ENCODE measurements around the gene ZNF414.

DNA sequence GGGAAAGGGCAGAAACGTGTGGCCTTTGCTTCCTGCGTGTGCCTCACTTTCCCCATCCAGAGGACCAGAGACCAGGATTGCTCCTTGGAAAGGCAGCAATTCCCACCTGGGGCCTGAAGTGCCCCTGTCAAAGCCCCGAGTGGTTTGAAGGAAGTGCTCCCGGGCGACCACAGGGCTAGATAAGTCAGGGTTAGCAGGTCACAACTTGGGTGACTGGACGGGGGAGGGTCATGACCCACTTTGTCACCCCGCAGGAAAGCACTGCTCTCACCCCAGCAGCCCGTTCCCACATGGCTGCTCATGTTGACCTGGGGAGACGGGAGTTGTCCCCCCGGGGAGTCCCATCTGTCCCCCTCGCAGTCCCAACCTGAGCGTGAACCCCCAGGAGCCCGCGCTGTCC lies 12.0 kb downstream of the ZNF414 start:
- TF ChIP-seq CTCF (IDR thresholded peaks at IDR 0.05): no peak
- TF ChIP-seq POLR2A (IDR thresholded peaks at IDR 0.05): no peak

All from tibial nerve (tissue), 3 donors.